ENCODE results near the gene OSBPL9.

Gene OSBPL9

DNA sequence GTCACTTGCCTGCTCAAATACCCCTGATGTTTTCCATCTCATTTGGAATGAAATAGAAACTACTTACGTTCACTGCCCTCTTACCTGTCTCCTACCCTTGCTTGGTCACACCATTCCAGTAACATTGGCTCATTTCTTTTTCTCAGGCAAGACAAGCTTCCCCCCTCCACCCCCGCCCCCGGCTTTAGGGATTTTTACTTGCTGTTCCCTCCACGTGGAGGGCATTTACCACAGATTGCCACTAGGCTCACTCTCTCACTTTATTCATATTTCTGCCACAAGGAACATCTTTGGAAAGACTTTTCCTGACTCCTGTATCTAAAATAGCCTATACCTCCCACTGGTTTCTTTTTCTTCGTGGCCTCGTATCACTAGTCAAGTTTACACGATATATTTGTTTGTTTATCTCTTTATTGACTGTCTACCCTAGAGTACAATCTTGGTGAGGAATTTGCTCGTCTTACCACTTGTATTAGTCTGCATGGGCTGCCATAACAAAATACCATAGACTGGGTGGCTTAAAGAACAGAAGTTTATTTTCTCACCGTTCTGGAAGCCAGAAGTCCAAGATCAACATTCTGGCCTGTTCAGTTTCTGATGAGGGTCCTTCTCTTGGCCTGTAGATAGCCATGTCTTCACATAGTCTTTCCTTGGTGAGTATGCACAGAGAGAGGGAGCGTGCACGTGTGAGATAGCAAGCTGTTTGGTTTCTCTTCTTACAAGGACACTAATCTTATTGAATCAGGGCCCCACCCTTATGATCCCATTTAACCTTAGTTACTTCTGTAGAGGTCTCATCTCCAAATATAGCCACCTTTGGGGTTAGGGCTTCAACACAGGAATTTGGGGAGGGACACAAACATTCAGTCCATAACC is 135.4 kb downstream of the OSBPL9 start:
- ChIA-PET POLR2A (no interaction called here), CTCF (no interaction called here)
- no peak for DNase-seq (ENCODE audit: extremely low spot score)
- TF ChIP-seq SUZ12 (IDR thresholded peaks at IDR 0.05) (no peak), L3MBTL2 (conservative IDR thresholded peaks at IDR 0.05) (no peak), NFRKB (IDR thresholded peaks at IDR 0.05) (no peak), SP1 (IDR thresholded peaks at IDR 0.05) (no peak), HDGF (IDR thresholded peaks at IDR 0.05; ENCODE audit: borderline replicate concordance) (no peak), LEF1 (IDR thresholded peaks at IDR 0.05; ENCODE audit: borderline replicate concordance) (no peak), FOXA1 (IDR thresholded peaks at IDR 0.05) (no peak), FOXK2 (IDR thresholded peaks at IDR 0.05) (no peak), ZNF384 (IDR thresholded peaks at IDR 0.05) (no peak), PKNOX1 (IDR thresholded peaks at IDR 0.05) (no peak), BHLHE40 (IDR thresholded peaks at IDR 0.05; ENCODE audit: borderline replicate concordance) (no peak), CTBP1 (IDR thresholded peaks at IDR 0.05; ENCODE audit: borderline replicate concordance) (no peak), ELF4 (IDR thresholded peaks at IDR 0.05) (no peak), ARNT (IDR thresholded peaks at IDR 0.05) (no peak), TARDBP (IDR thresholded peaks at IDR 0.05) (no peak)

GRCh38 chr1:51753969-51754368 is 137.1 kb downstream of the OSBPL9 start:
- DNase-seq (ENCODE audit: extremely low spot score) = no peak
- ChIA-PET POLR2A (no interaction called here), CTCF (interaction anchor here (0.8 kb wide), 1 partner anchor 15 kb away, joined by 3 read pairs; no protein-coding TSS in a partner anchor)
- TF ChIP-seq SP1 (IDR thresholded peaks at IDR 0.05) (no peak), PKNOX1 (IDR thresholded peaks at IDR 0.05) (no peak), ELF4 (IDR thresholded peaks at IDR 0.05) (no peak), ARNT (IDR thresholded peaks at IDR 0.05) (no peak), L3MBTL2 (conservative IDR thresholded peaks at IDR 0.05) (no peak), LEF1 (IDR thresholded peaks at IDR 0.05; ENCODE audit: borderline replicate concordance) (no peak), ZNF384 (IDR thresholded peaks at IDR 0.05) (no peak), FOXK2 (IDR thresholded peaks at IDR 0.05) (no peak), FOXA1 (IDR thresholded peaks at IDR 0.05) (no peak), CTBP1 (IDR thresholded peaks at IDR 0.05; ENCODE audit: borderline replicate concordance) (no peak), BHLHE40 (IDR thresholded peaks at IDR 0.05; ENCODE audit: borderline replicate concordance) (no peak), HDGF (IDR thresholded peaks at IDR 0.05; ENCODE audit: borderline replicate concordance) (no peak), NFRKB (IDR thresholded peaks at IDR 0.05) (no peak), FOXM1 (IDR thresholded peaks at IDR 0.05; ENCODE audit: borderline replicate concordance) (no peak)

GRCh38 chr1:51754666-51755065 is 137.8 kb downstream of the OSBPL9 start:
- TF ChIP-seq FOXA1 (IDR thresholded peaks at IDR 0.05) = no peak
- TF ChIP-seq L3MBTL2 (conservative IDR thresholded peaks at IDR 0.05) = no peak
- no peak for TF ChIP-seq BHLHE40 (IDR thresholded peaks at IDR 0.05; ENCODE audit: borderline replicate concordance)
- TF ChIP-seq SUZ12 (IDR thresholded peaks at IDR 0.05) = no peak
- no peak for TF ChIP-seq PKNOX1 (IDR thresholded peaks at IDR 0.05)
- TF ChIP-seq FOXK2 (IDR thresholded peaks at IDR 0.05) = no peak
- TF ChIP-seq ARNT (IDR thresholded peaks at IDR 0.05) = no peak
- no peak for TF ChIP-seq SP1 (IDR thresholded peaks at IDR 0.05)
- no peak for TF ChIP-seq LEF1 (IDR thresholded peaks at IDR 0.05; ENCODE audit: borderline replicate concordance)
- TF ChIP-seq HDGF (IDR thresholded peaks at IDR 0.05; ENCODE audit: borderline replicate concordance) = no peak
- no peak for TF ChIP-seq CTBP1 (IDR thresholded peaks at IDR 0.05; ENCODE audit: borderline replicate concordance)
- no peak for TF ChIP-seq NFRKB (IDR thresholded peaks at IDR 0.05)
- no peak for TF ChIP-seq ELF4 (IDR thresholded peaks at IDR 0.05)
- no peak for TF ChIP-seq TARDBP (IDR thresholded peaks at IDR 0.05)
- TF ChIP-seq FOXM1 (IDR thresholded peaks at IDR 0.05; ENCODE audit: borderline replicate concordance) = no peak
- TF ChIP-seq ZNF384 (IDR thresholded peaks at IDR 0.05) = no peak
- ChIA-PET POLR2A (no interaction called here), CTCF (no interaction called here)
- DNase-seq (ENCODE audit: extremely low spot score) = no peak

- DNase-seq (ENCODE audit: extremely low spot score) = no peak
- no peak for TF ChIP-seq FOXK2 (IDR thresholded peaks at IDR 0.05)
- TF ChIP-seq ZNF384 (IDR thresholded peaks at IDR 0.05) = no peak
- TF ChIP-seq ARNT (IDR thresholded peaks at IDR 0.05) = no peak
- TF ChIP-seq ELF4 (IDR thresholded peaks at IDR 0.05) = no peak
- no peak for TF ChIP-seq TARDBP (IDR thresholded peaks at IDR 0.05)
- TF ChIP-seq NFRKB (IDR thresholded peaks at IDR 0.05) = no peak
- TF ChIP-seq SUZ12 (IDR thresholded peaks at IDR 0.05) = no peak
- no peak for TF ChIP-seq FOXM1 (IDR thresholded peaks at IDR 0.05; ENCODE audit: borderline replicate concordance)
- TF ChIP-seq L3MBTL2 (conservative IDR thresholded peaks at IDR 0.05) = no peak
- POLR2A ChIA-PET = no interaction called here
- CTCF ChIA-PET = interaction anchor here (1.1 kb wide), 1 partner anchor 13 kb away, joined by 3 read pairs; no protein-coding TSS in a partner anchor
These were observed 138.5 kb downstream of the OSBPL9 start for GRCh38 chr1:51755437-51755836.

DNA sequence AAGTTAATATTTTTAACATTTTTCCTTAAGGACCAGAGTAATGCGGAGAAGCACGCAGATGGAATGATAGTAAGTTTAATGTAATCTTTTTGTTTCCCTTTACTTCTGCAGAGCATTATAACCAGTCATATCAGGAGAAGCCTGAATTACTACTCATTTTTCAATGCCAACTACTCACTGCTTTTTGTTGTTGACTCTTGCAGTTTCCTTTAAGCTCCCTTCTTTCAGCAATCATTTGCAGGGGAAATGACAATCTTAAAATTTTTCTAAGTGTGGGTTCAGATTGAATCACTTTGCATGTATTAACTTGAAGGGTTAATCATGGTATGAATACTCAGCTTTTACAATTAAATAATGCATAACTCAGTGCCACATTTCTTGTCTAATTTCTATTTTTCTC is 139.4 kb downstream of the OSBPL9 start:
- ChIA-PET POLR2A (no interaction called here), CTCF (interaction anchor here (1.1 kb wide), 1 partner anchor 12 kb away, joined by 3 read pairs; no protein-coding TSS in a partner anchor)
- TF ChIP-seq ELF4 (IDR thresholded peaks at IDR 0.05) (no peak), SUZ12 (IDR thresholded peaks at IDR 0.05) (no peak), L3MBTL2 (conservative IDR thresholded peaks at IDR 0.05) (no peak), CTBP1 (IDR thresholded peaks at IDR 0.05; ENCODE audit: borderline replicate concordance) (no peak), NFRKB (IDR thresholded peaks at IDR 0.05) (no peak)
- DNase-seq (ENCODE audit: extremely low spot score) = no peak

DNA sequence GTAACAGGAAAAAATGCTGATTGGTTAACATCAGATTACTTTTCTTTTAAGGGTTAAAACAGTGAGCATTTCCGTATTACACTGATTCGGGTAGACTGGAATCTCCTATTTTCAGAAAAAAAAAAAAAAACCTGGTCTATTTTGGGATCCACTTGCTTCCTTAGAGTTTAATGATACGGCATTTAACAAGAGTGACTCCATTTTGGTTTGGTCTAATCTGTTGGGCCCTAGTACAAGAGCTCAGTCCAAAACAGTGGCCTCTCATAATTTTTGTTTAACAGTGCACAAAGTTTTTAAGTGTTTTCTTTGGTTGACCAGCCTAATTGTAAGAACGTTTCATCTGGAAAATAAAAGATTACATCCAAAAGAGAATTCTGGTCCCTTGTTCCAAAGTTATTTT is 141.4 kb downstream of the OSBPL9 start:
- DNase-seq (ENCODE audit: extremely low spot score) = no peak
- CTCF ChIA-PET = no interaction called here
- POLR2A ChIA-PET = no interaction called here
- TF ChIP-seq CTBP1 (IDR thresholded peaks at IDR 0.05; ENCODE audit: borderline replicate concordance) (no peak), FOXA1 (IDR thresholded peaks at IDR 0.05) (no peak), HDGF (IDR thresholded peaks at IDR 0.05; ENCODE audit: borderline replicate concordance) (no peak)
